Astrocyte (in vitro differentiated cells and primary cell): ENCODE data around the gene RILP.

Experiments used
- CTCF ChIP-seq: IDR thresholded peaks from 2 replicates; pipeline ENCODE4 v1.5.1; 2011; ENCODE audit warnings: low read depth, mild to moderate bottlenecking, inconsistent platforms, low read length, moderate library complexity; ENCODE audit not compliant: insufficient read depth
- EZH2 ChIP-seq: IDR thresholded peaks from 2 replicates; pipeline ENCODE4 v1.6.1; 2012; ENCODE audit warnings: mild to moderate bottlenecking, low read length, inconsistent platforms; ENCODE audit not compliant: insufficient read depth

- TF ChIP-seq CTCF (no peak), EZH2 (no peak)
Observed at GRCh38 chr17:1686086-1686485, 36.4 kb upstream of the RILP start.
